GM23338 (cell line): ENCODE measurements around the gene CTSK. TPM values are rescaled to one million over a fixed set of nuclear protein-coding genes. Genes with fewer than 3 reads are reported as not detected.
"Not testable (repeated sequence)": the region's sequence is repeated elsewhere in the genome, so short reads cannot be mapped to it uniquely, and the experiment has no call there.

Experiments used
- ATAC-seq: fragments of 200-7000 bp; cut with Tn5 transposase; 3 replicates; pipeline ENCODE4 v1.9.1; 2020
- DNase-seq: peaks from one replicate; pipeline ENCODE4 v3.0.0-alpha.2; 2015; ENCODE audit warnings: low spot score
- H2AFZ ChIP-seq: fragments of 200-600 bp; sonication (generic); 2 replicates; pipeline ENCODE4 v1.8.0; 2016; ENCODE audit warnings: antibody characterized with exemption, mild to moderate bottlenecking, moderate library complexity
- H3F3A ChIP-seq: fragments of 200-600 bp; sonication (generic); replicated peaks from 2 replicates; pipeline ENCODE4 v1.8.0; 2017; ENCODE audit warnings: antibody characterized with exemption, mixed run types, low read depth
- H3K27ac ChIP-seq: fragments of 200-600 bp; sonication (generic); 2 replicates; pipeline ENCODE4 v1.6.1; 2016; ENCODE audit warnings: low read depth
- H3K27me3 ChIP-seq: fragments of 200-600 bp; sonication (generic); 2 replicates; pipeline ENCODE4 v1.8.0; 2016; ENCODE audit warnings: mild to moderate bottlenecking, mixed run types, moderate library complexity; ENCODE audit not compliant: insufficient read depth
- H3K36me3 ChIP-seq: fragments of 200-600 bp; sonication (generic); 2 replicates; pipeline ENCODE4 v1.8.0; 2016; ENCODE audit warnings: mild to moderate bottlenecking; ENCODE audit not compliant: insufficient read depth
- H3K4me1 ChIP-seq: fragments of 200-600 bp; sonication (generic); 2 replicates; pipeline ENCODE4 v1.8.0; 2016; ENCODE audit warnings: mild to moderate bottlenecking, moderate library complexity; ENCODE audit not compliant: insufficient read depth
- H3K4me2 ChIP-seq: fragments of 200-600 bp; sonication (generic); 2 replicates; pipeline ENCODE4 v1.7.1; 2017; ENCODE audit warnings: mixed run types
- H3K4me3 ChIP-seq: fragments of 200-600 bp; sonication (generic); 2 replicates; pipeline ENCODE4 v1.6.1; 2016; ENCODE audit warnings: mixed run types
- H3K79me2 ChIP-seq: fragments of 200-600 bp; sonication (generic); replicated peaks from 2 replicates; pipeline ENCODE4 v1.8.0; 2017; ENCODE audit warnings: mild to moderate bottlenecking; ENCODE audit not compliant: insufficient read depth
- H3K9me2 ChIP-seq: fragments of 200-600 bp; sonication (generic); 2 replicates; pipeline ENCODE4 v1.8.0; 2017; ENCODE audit not compliant: insufficient read depth
- H4K20me1 ChIP-seq: fragments of 200-600 bp; sonication (generic); replicated peaks from 2 replicates; pipeline ENCODE4 v1.8.0; 2017; ENCODE audit warnings: mild to moderate bottlenecking; ENCODE audit not compliant: insufficient read depth
- H3K27ac Mint-ChIP-seq: 2 replicates; pipeline ENCODE4 v1.8.0; 2020; ENCODE audit warnings: inconsistent platforms, mild to moderate bottlenecking, moderate library complexity, mixed read lengths
- H3K27me3 Mint-ChIP-seq: 3 replicates; pipeline ENCODE4 v1.8.0; 2022; ENCODE audit warnings: low read depth, mild to moderate bottlenecking, moderate library complexity, mixed read lengths, inconsistent platforms; ENCODE audit not compliant: insufficient read depth, poor library complexity
- H3K36me3 Mint-ChIP-seq: 3 replicates; pipeline ENCODE4 v1.8.0; 2021; ENCODE audit warnings: low read depth, mild to moderate bottlenecking, inconsistent platforms, moderate library complexity, mixed read lengths
- H3K4me1 Mint-ChIP-seq: 3 replicates; pipeline ENCODE4 v1.8.0; 2020; ENCODE audit warnings: mild to moderate bottlenecking, inconsistent platforms, mixed read lengths
- H3K4me3 Mint-ChIP-seq: 3 replicates; pipeline ENCODE4 v1.8.0; 2021; ENCODE audit warnings: moderate library complexity, mild to moderate bottlenecking, inconsistent platforms, mixed read lengths
- H3K9me3 Mint-ChIP-seq: 3 replicates; pipeline ENCODE4 v1.8.0; 2020; ENCODE audit warnings: moderate library complexity, mild to moderate bottlenecking, inconsistent platforms, mixed read lengths
- ZNF331 ChIP-seq: fragments of 250-450 bp; sonication (Bioruptor Pico); IDR thresholded peaks from 2 replicates; pipeline ENCODE4 v1.5.0; 2020; ENCODE audit warnings: low read depth, mild to moderate bottlenecking, moderate library complexity
- ZNF462 ChIP-seq: fragments of 250-450 bp; sonication (Bioruptor Pico); IDR thresholded peaks from 2 replicates; pipeline ENCODE4 v1.5.0; 2020; ENCODE audit warnings: mild to moderate bottlenecking, moderate library complexity
- polyA plus RNA-seq: library from polyadenylated mRNA; unstranded; fragments of >200 nt; fragmentation: Nextera tagmentation; extraction: Ambion mirVana; gene quantifications from 2 replicates; pipeline ENCODE4 v1.2.1, GENCODE V29; 2016
- total RNA-seq: library from RNA; depleted of rRNA; stranded (reverse); fragments of >200 nt; shearing (Covaris generic); gene quantifications from 2 replicates; pipeline ENCODE4 v1.2.3, GENCODE V29; 2014

CTSK gene
- total and polyA plus RNA-seq, 2 experiments from 2014 or later: 2.8 to 3.3 TPM

- TF ChIP-seq ZNF462: no peak
Observed at GRCh38 chr1:150841626-150842025, 33.6 kb upstream of the CTSK start (continued).

GRCh38 chr1:150840850-150841249, 32.8 kb upstream of the CTSK start:
- H3K27ac Mint-ChIP-seq, H3K27me3 Mint-ChIP-seq, H3K79me2 ChIP-seq, H3K36me3 Mint-ChIP-seq, H4K20me1 ChIP-seq, H3F3A ChIP-seq, H3K9me2 ChIP-seq, H3K4me3 Mint-ChIP-seq, DNase-seq, H2AFZ ChIP-seq, H3K36me3 ChIP-seq, H3K9me3 Mint-ChIP-seq, H3K4me2 ChIP-seq, H3K27me3 ChIP-seq, H3K27ac ChIP-seq, ATAC-seq, H3K4me3 ChIP-seq, H3K4me1 Mint-ChIP-seq: not testable (repeated sequence)
- H3K4me1 ChIP-seq: peaks cover 11% of the 10 kb centered on the region

GRCh38 chr1:150836129-150836773, 28.2 kb upstream of the CTSK start:
- Histone ChIP-seq H3K9me2 (no peaks in the 10 kb centered on the region), H3K27me3 (no peaks in the 10 kb centered on the region), H2AFZ (no peak overlapping the region), H3K79me2 (no peaks in the 10 kb centered on the region), H3K4me1 (no peaks in the 10 kb centered on the region), H3K36me3 (peaks cover 19% of the 10 kb centered on the region; the same call in 1 of the 2 replicates), H3K27ac (no peak overlapping the region), H3K4me3 (no peak overlapping the region), H3K4me2 (no peak overlapping the region), H4K20me1 (no peaks in the 10 kb centered on the region), H3F3A (no peaks in the 10 kb centered on the region)
- Mint-ChIP-seq H3K4me1 (no peaks in the 10 kb centered on the region; the same call in 2 of the 3 replicates), H3K4me3 (no peak overlapping the region), H3K27ac (no peak overlapping the region), H3K9me3 (no peaks in the 10 kb centered on the region), H3K36me3 (peaks cover 16% of the 10 kb centered on the region), H3K27me3 (no peaks in the 10 kb centered on the region)
- no peak for DNase-seq
- ATAC-seq: no peak
- no peak for TF ChIP-seq ZNF331 (CRISPR knock-in tag)

- H3F3A ChIP-seq, DNase-seq, H3K9me3 Mint-ChIP-seq, H3K79me2 ChIP-seq, H3K27me3 ChIP-seq, H3K27ac ChIP-seq, H3K4me1 ChIP-seq, H3K27me3 Mint-ChIP-seq, H3K9me2 ChIP-seq, H4K20me1 ChIP-seq, H3K4me1 Mint-ChIP-seq, H3K4me3 Mint-ChIP-seq, H3K4me3 ChIP-seq, H2AFZ ChIP-seq, ATAC-seq, H3K4me2 ChIP-seq, H3K27ac Mint-ChIP-seq: not testable (repeated sequence)
- peaks cover 19% of the 10 kb centered on the region for H3K36me3 Mint-ChIP-seq
- peaks cover 21% of the 10 kb centered on the region; the same call in 1 of the 2 replicates for H3K36me3 ChIP-seq
Observed at GRCh38 chr1:150833961-150834360, 25.9 kb upstream of the CTSK start.
